B cell (primary cell): ENCODE results near the gene SPRED2.

Experiments used
- CTCF ChIP-seq: fragments of 200-600 bp; IDR thresholded peaks from one replicate; pipeline ENCODE4 v1.8.0; 2022; ENCODE audit warnings: antibody characterized with exemption, mild to moderate bottlenecking
- EZH2 ChIP-seq: IDR thresholded peaks from 2 replicates; pipeline ENCODE4 v1.6.1; 2012; ENCODE audit warnings: borderline replicate concordance, low read depth, mild to moderate bottlenecking, moderate library complexity, low read length; ENCODE audit not compliant: insufficient read depth, poor library complexity, severe bottlenecking

DNA sequence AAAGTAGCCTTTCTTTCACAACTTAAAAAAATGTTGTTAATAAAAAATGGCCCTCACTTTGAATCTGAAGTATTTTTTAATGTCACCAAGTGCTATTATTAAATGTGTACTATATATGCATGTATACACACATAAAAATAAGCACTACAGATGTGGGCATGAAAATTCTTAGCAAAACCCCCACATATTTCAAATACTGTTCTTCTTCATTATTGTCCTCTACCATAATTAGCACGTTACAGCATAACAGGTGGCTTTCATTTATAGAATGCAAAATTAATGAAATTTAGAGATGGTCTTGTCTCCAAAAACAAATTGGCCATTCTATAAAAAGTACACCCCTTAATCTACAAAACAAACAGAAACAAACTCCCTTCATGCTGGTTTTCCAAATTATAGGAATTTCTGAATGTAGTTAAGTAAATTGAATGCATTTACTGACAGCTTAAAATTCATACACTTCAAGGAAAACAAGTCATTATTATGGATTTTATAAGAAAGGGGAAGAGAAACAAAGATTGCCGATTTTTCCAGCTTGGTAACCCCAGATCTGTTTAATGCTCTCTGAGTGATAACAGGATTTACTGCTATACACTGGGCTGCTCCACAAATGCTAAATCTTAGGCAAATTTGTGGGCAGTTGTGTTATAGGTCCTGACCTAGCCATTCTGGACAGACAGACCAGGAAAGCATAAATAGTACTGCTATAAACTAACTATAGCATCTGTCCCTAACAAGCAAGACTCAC, 67.2 kb downstream of the SPRED2 start:
- TF ChIP-seq CTCF (no peak), EZH2 (no peak)
